SJSA1 (cell line): ENCODE results near the gene UNCX. TPM values are rescaled to one million over a fixed set of nuclear protein-coding genes. Genes with fewer than 3 reads are reported as not detected.
"Not testable (repeated sequence)": the region's sequence is repeated elsewhere in the genome, so short reads cannot be mapped to it uniquely, and the experiment has no call there.

ENCODE experiments used
- DNase-seq, 2 experiments: peaks; one replicate each; pipeline ENCODE4 v3.0.0-alpha.2; 2015 to 2020; ENCODE audit warnings: low spot score in 2 of 2, low read depth in 1 of 2
- H3K27ac ChIP-seq: fragments of 250-450 bp; sonication (Bioruptor Pico); 2 replicates; pipeline ENCODE4 v1.5.1; 2020; ENCODE audit warnings: mild to moderate bottlenecking, moderate library complexity
- H3K27me3 ChIP-seq: fragments of 250-450 bp; sonication (Bioruptor Pico); replicated peaks from 2 replicates; pipeline ENCODE4 v1.5.1; 2020; ENCODE audit warnings: mild to moderate bottlenecking, moderate library complexity
- H3K36me3 ChIP-seq: fragments of 250-450 bp; sonication (Bioruptor Pico); 2 replicates; pipeline ENCODE4 v1.5.1; 2020; ENCODE audit warnings: mild to moderate bottlenecking
- H3K4me1 ChIP-seq: fragments of 250-450 bp; sonication (Bioruptor Pico); replicated peaks from 2 replicates; pipeline ENCODE4 v1.6.1; 2021; ENCODE audit warnings: mild to moderate bottlenecking
- H3K4me3 ChIP-seq: fragments of 250-450 bp; sonication (Bioruptor Pico); 2 replicates; pipeline ENCODE4 v1.5.1; 2020; ENCODE audit warnings: mild to moderate bottlenecking
- H3K9me3 ChIP-seq: fragments of 250-450 bp; sonication (Bioruptor Pico); replicated peaks from 2 replicates; pipeline ENCODE4 v1.5.1; 2020; ENCODE audit warnings: mild to moderate bottlenecking
- total RNA-seq: library from RNA; depleted of rRNA; stranded (reverse); fragments of >200 nt; shearing (Covaris generic); gene quantifications from 2 replicates; pipeline ENCODE4 v1.2.3, GENCODE V29; 2014; rRNA removed

UNCX gene
- not detected in 2 replicates for total RNA-seq

DNA sequence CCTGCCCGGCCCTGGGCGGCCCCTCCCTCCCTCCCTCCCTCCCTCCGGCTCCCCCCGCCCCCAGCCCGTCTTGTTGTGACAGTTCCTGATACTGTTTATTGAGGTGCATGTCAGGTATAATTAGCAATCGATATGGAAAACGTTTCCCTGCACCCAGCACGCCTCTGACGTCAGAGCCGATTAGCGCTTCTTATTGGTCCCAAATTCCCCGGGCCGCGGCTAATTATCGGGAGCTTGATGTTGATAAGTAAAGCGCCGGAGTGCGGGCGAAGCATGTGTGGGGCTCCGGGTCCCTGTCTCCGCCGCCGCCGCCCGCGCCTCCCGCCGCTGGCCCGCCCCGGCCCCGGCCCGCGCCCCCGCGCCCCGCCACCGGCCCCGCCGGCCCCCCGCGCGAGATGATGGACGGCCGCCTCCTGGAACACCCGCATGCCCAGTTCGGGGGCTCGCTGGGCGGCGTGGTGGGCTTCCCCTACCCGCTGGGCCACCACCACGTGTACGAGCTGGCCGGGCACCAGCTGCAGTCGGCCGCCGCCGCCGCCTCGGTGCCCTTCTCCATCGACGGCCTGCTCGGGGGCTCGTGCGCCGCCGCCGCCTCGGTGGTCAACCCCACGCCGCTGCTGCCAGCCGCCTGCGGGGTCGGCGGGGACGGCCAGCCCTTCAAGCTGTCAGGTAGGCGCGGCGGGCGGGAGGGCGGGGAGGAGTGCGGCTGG is at the start of gene UNCX:
UNCX (plus strand) TSS at position 250 of the 710 bp plus-strand sequence; CDS start at position 396, 146 bp downstream.
- Histone ChIP-seq H3K4me1 (no peaks in the 10 kb centered on the region), H3K4me3 (no peak within 1 kb of the TSS), H3K27ac (no peak within 1 kb of the TSS), H3K9me3 (no peaks in the 10 kb centered on the region), H3K27me3 (peaks cover 74% of the 10 kb centered on the region), H3K36me3 (no peaks in the 10 kb centered on the region)
- no peak for DNase-seq

DNA sequence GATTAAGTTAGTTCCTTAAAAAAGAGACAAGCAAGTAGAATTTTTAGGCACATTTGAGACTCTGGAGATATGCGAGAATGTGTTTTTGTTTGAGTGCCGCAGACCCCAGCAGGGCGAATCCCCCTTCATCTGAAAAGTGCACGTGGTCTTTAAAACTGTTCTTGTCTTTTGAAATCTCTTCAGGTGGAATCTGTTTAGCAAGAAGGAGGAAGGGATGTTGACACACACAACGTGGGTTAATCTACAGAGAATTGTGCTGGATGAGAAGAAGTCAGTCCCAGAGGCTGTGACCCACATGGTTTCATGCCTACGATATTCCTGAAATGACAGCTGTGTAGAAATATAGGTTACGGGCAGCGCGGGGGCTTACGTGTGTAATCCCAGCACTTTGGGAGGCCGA is 45.5 kb upstream of the UNCX start:
- peaks cover 2% of the 10 kb centered on the region for H3K4me1 ChIP-seq
- no peaks in the 10 kb centered on the region for H3K9me3 ChIP-seq
- H3K4me3 ChIP-seq = no peak overlapping the region
- peaks cover 43% of the 10 kb centered on the region for H3K27me3 ChIP-seq
- H3K36me3 ChIP-seq = no peaks in the 10 kb centered on the region
- DNase-seq = no peak
- H3K27ac ChIP-seq = no peak overlapping the region

DNA sequence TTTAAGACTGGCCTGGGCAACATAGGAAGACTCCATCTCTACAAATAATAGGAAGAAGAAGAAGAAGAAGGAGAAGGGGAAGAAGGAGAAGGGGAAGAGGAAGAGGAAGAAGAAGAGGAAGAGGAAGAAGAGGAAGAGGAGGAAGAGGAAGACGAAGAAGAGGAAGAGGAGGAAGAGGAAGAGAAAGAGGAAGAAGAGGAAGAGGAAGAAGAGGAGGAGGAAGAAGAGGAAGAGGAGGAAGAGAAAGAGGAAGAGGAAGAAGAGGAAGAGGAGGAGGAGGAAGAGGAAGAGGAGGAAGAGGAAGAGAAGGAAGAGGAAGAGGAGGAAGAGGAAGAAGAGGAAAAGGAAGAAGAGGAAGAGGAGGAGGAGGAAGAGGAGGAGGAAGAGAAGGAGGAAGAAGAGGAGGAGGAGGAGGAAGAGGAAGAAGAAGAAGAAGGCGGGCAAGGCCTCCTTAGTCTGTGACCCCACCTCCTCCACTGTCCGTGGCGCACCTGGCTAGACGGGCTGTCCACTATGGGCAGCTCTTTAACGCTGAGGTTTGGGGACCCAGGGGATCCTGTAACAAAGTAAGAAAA is 43.9 kb upstream of the UNCX start:
- H3K27ac ChIP-seq = no peak overlapping the region
- H3K27me3 ChIP-seq = peaks cover 40% of the 10 kb centered on the region
- DNase-seq = no peak
- no peaks in the 10 kb centered on the region for H3K9me3 ChIP-seq
- H3K4me1 ChIP-seq = peaks cover 8% of the 10 kb centered on the region
- no peaks in the 10 kb centered on the region for H3K36me3 ChIP-seq
- no peak overlapping the region for H3K4me3 ChIP-seq

DNA sequence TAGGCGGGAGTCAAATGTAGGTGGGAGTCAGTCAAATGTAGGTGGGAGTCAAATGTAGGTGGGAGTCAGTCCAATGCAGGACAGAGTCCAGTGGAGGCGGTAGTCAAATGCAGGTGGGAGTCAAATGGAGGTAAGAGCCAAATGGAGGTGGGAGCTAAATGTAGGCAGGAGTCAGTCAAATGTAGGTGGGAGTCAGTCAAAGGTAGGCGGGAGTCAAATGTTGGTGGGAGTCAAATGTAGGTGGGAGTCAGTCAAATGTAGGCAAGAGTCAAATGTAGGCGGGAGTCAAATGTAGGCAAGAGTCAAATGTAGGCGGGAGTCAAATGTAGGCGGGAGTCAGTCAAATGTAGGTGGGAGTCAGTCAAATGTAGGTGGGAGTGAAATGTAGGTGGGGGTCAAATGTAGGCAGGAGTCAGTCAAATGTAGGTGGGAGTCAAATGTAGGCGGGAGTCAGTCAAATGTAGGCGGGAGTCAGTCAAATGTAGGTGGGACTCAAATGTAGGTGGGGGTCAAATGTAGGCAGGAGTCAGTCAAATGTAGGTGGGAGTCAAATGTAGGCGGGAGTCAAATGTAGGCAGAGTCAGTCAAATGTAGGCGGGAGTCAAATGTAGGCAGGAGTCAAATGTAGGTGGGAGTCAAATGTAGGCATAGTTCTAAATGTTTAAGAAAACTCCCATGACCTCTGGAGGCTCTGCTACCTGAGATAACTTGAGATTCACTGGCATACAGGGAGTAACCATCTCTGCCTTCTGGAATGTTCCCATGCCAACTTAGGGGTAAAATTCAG is 42.5 kb upstream of the UNCX start:
- Histone ChIP-seq H3K4me3 (no peak overlapping the region), H3K4me1 (peaks cover 8% of the 10 kb centered on the region), H3K27ac (no peak overlapping the region), H3K9me3 (no peaks in the 10 kb centered on the region), H3K27me3 (peaks cover 35% of the 10 kb centered on the region), H3K36me3 (no peaks in the 10 kb centered on the region)
- no peak for DNase-seq

DNA sequence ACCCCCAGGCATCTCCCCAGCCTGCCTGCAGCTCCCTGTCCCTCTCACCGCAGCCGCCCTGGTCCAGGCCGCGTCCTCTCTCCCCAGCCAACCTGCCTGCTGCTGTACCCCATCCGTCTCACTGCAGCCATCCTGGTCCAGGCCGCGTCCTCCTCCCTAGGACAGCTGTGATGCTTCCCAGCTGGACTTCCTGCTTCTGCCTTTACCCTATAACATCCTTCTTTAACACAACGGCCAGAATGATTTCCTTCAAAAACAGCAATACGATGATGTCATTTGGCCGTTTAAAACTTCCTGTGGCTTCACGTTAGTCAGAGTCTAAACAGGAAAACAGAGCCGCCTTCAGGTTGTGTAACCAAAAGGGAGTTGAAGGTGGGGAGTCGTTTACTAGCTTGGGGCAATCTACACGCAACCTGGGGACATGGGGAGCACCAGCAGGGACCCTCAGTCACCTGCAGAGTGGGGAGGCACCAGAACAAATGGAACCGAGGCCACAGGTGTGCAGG is 40.4 kb upstream of the UNCX start:
- peak in 1 of 2 experiments; percentile 29 for DNase-seq
- H3K27me3 ChIP-seq = peaks cover 15% of the 10 kb centered on the region
- no peak overlapping the region for H3K4me3 ChIP-seq
- H3K4me1 ChIP-seq = peaks cover 8% of the 10 kb centered on the region
- no peaks in the 10 kb centered on the region for H3K9me3 ChIP-seq
- H3K27ac ChIP-seq = peak overlapping the region; percentile 49; the same call in 1 of the 2 replicates
- no peaks in the 10 kb centered on the region for H3K36me3 ChIP-seq

DNA sequence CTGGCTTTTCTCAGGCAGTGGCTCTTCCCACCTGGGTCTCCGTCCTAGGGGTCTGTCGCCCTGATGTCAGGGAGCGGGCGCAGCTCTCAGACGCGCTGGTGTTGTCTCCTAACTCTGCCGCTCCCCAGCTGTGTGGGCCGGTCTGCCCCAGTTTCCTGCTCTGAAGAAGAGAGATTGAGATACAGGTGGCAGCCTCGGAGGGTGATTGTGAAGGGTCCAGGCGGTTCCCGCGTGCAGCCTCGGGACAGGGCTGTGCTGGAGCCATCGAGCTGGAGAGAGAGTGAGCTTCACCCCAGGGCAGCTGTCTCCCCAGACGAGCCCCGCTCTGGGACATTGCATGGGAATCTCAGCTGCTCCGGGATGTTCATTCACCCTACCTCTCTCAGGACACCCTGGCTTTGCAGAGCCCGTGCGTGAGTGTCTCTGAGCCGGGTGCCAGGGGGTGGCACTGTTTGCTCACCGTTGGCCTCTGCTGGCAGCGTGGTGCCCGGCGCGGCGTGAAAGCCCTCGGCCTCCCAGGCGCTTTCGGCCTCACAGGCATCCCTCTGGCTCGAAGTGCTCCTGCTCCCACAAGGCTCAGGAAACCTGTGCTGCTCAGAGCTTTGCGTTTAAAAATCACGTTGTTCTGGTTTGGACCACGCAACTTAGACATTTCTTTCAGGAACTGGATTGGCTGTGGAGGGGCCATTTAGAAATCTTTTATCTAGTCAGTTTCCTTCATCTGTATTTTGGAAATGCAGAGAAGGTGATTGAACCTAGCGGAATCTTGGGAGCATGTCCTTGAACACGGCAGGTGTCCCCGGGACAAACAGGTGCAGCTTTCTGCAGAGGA is 38.9 kb upstream of the UNCX start:
- Histone ChIP-seq H3K36me3 (no peaks in the 10 kb centered on the region), H3K27me3 (0 out of 2 replicates have a peak, but pooled peaks cover 7% of the 10 kb centered on the region), H3K4me1 (peaks cover 11% of the 10 kb centered on the region), H3K9me3 (no peaks in the 10 kb centered on the region), H3K27ac (no peak overlapping the region), H3K4me3 (no peak overlapping the region)
- DNase-seq = no peak

DNA sequence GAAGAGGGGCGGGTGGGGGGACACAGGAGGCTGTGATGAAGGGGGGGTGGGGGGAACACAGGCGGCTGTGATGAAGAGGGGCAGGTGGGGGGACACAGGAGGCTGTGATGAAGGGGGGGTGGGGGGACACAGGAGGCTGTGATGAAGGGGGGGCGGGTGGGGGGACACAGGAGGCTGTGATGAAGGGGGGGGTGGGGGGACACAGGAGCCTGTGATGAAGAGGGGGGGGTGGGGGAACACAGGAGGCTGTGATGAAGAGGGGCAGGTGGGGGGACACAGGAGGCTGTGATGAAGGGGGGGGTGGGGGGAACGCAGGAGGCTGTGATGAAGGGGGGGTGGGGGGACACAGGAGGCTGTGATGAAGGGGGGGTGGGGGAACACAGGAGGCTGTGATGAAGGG is 36.2 kb upstream of the UNCX start:
- H3K4me1 ChIP-seq = peaks cover 11% of the 10 kb centered on the region
- peaks cover 13% of the 10 kb centered on the region; the same call in 1 of the 2 replicates for H3K27me3 ChIP-seq
- H3K9me3 ChIP-seq, H3K27ac ChIP-seq, H3K36me3 ChIP-seq, H3K4me3 ChIP-seq, DNase-seq: not testable (repeated sequence)

DNA sequence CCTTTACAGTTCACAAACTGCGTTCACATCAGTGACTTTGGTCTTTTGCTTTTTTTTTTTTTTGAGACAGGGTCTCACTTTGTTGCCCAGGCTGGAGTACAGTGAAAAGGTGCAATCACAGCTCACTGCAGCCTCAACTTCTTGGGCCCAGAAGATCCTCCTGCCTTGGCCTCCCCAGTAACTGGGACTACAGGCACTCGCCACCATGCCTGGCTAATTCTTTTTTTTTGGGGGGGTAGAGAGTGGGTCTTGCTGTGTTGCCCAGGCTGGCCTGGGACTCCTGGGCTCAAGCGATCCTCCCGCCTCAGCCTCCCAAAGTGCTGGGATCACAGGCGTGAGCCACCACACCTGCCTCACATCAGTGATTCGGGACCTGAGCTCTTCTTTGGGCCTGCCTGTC is 35.7 kb upstream of the UNCX start:
- Histone ChIP-seq H3K36me3 (no peaks in the 10 kb centered on the region), H3K27ac (no peak overlapping the region), H3K27me3 (peaks cover 13% of the 10 kb centered on the region; the same call in 1 of the 2 replicates), H3K4me3 (no peak overlapping the region), H3K4me1 (peaks cover 11% of the 10 kb centered on the region), H3K9me3 (no peaks in the 10 kb centered on the region)
- no peak for DNase-seq

DNA sequence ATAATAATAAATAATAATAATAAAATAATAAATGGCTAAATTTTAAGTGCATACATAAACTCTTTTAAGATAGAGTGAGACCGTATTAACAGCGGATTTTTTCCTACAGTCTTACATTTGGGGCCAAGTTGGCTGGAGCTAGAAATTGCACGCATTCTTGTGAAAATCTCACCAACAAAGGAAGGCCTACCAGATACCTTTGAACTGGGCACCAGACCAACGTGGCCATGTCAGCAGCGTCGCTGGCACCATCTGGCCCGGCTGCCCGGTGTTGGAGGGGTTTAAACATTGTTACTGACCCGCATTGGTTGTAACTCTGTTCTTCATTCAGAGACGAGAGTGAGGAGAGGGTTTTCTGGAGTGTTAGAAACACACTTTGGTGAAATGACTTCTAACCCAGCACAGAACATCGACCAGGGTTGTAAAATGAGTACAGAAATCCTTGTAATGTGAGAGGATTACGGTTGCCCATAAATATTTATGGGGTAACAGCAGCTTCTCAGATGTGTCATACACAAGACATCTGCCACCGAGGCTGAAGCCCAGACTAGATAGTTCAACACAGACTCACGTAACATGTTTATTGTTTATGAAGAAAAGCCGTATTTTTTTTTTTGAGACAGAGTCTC is 34.6 kb upstream of the UNCX start:
- no peaks in the 10 kb centered on the region for H3K9me3 ChIP-seq
- H3K4me3 ChIP-seq = no peak overlapping the region
- 0 out of 2 replicates have a peak, but pooled peaks cover 3% of the 10 kb centered on the region for H3K4me1 ChIP-seq
- DNase-seq = peak in 1 of 2 experiments; percentile 33
- no peak overlapping the region for H3K27ac ChIP-seq
- no peaks in the 10 kb centered on the region for H3K36me3 ChIP-seq
- H3K27me3 ChIP-seq = peaks cover 18% of the 10 kb centered on the region

DNA sequence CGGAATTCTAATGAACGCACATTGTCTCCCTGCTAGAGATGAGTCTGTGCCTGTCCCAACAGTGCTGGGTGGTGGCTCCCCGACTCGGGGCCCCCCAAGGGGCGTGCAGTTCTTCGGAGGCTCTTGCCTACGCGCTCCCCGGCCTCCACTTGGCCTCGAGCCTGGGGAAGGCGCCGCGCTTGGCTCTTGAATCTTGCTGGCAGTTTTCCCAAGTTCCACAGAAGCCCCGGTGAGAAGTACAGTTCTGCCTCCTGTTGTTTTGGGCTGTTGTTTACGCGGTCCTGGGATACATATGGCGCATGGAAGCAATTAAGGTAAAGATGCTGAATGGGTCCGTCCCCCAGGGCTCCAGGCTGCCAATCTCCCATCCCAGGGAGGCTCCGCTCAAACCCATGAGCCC is 32.6 kb upstream of the UNCX start:
- Histone ChIP-seq H3K9me3 (no peaks in the 10 kb centered on the region), H3K4me3 (no peak overlapping the region), H3K27ac (no peak overlapping the region), H3K36me3 (no peaks in the 10 kb centered on the region), H3K27me3 (peaks cover 21% of the 10 kb centered on the region), H3K4me1 (0 out of 2 replicates have a peak, but pooled peaks cover 3% of the 10 kb centered on the region)
- DNase-seq = no peak

DNA sequence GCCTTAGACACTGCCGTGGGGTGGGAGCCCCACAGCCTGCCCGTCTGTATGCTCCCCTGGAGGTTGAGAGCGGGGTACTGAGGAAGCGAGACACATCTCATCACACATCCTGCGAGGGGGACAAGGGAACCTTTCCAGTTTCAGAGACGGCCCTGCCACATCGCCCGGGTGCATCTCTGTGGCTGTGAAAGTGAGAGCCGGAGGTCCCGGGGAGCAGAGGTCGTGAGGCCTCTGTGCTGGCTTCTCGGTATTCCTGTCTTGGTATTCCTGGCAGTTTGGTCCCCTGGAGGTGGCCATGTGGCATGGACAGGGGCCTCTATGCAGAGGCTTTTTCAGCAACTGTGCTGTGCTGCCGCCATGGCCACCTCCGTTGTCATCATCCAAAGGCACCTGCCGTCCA is 30.8 kb upstream of the UNCX start:
- H3K9me3 ChIP-seq = no peaks in the 10 kb centered on the region
- H3K27me3 ChIP-seq = peaks cover 28% of the 10 kb centered on the region

DNA sequence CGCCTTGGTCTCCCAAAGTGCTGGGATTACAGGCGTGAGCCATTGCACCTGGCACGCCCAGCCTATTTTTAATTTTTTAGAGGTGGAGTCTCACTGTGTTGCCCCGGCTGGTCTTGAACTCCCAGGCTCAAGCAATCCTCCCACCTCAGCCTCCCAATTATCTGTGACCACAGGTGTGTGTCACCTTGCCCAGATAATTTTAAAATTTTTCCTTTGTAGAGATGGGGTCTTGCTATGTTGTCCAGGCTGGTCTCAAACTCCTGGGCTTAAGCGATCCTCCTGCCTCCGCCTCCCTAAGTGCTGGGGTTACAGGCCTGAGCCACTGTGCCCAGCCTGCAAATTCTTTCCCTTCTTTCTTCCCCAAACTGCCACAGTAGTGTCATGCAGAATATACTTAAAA is 29.8 kb upstream of the UNCX start:
- H3K4me3 ChIP-seq, DNase-seq, H3K9me3 ChIP-seq: not testable (repeated sequence)

More for the DNA sequence above, 30.8 kb upstream of the UNCX start:
- Histone ChIP-seq H3K4me1 (0 out of 2 replicates have a peak, but pooled peaks cover 3% of the 10 kb centered on the region), H3K36me3 (no peaks in the 10 kb centered on the region), H3K27ac (no peak overlapping the region), H3K4me3 (no peak overlapping the region)
- no peak for DNase-seq

More for the DNA sequence above, 29.8 kb upstream of the UNCX start:
- H3K4me1 ChIP-seq, H3K27ac ChIP-seq, H3K36me3 ChIP-seq: not testable (repeated sequence)
- peaks cover 27% of the 10 kb centered on the region for H3K27me3 ChIP-seq
